Measurements from ENCODE around the gene SGCE. TPM values are rescaled to one million over a fixed set of nuclear protein-coding genes. Genes with fewer than 3 reads are reported as not detected.

Gene SGCE
- total RNA-seq, 2 donors from 2014 or later: 41.0 to 75.9 TPM

DNA sequence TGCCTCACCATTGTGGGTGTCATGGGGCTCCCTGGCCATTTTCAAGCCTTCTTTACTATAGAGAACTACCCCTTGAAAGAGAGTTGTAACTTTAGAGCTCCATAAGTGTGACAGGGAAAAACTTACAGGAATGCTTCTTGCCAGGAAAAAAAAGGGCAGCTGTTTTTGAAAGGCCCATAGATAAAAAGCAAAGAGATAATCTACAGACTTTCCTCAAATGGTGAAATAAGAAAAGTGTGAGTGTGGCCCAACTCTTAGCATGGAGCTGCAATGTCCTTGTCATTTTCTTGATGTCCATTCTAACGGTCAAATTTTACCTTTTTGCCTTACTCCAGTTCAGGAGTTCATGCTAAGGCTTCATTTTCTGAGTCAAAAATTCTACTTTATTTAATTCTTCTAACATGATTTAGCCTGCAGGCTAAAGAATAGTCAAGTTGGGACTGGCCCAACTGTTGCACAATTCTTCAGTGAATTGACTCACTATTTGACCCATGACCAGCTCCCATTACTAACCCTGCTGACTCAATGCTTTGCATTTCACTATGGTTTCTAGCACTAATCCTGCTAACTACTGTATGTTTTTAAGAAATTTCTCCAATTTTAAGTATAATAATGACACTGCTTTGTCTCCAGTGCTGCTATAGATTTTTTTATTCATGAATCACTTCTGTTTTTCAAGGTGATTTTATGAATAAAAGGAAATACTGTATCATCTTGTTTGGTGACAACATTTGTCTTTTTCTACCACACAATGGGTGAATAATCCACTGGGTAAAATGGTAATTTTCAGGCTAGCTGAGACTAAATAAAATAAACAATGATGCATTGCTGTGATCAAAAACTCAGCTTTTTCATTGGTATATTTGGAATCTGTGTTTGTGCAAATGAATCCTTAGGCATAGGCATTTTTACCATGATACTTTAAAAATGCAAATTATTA lies 41.4 kb upstream of the SGCE start:
- H3K27me3 ChIP-seq: no peaks in the 10 kb centered on the region
- no peaks in the 10 kb centered on the region for H3K9me3 ChIP-seq
- no peaks in the 10 kb centered on the region for H3K36me3 ChIP-seq
- DNase-seq (ENCODE audit: low spot score): peak; percentile 75
- H3K4me1 ChIP-seq: no peaks in the 10 kb centered on the region
- H3K4me3 ChIP-seq: no peak overlapping the region
- peak overlapping the region in 1 of 2 donors; percentile 35 for H3K27ac ChIP-seq
- TF ChIP-seq, protein P1, sequence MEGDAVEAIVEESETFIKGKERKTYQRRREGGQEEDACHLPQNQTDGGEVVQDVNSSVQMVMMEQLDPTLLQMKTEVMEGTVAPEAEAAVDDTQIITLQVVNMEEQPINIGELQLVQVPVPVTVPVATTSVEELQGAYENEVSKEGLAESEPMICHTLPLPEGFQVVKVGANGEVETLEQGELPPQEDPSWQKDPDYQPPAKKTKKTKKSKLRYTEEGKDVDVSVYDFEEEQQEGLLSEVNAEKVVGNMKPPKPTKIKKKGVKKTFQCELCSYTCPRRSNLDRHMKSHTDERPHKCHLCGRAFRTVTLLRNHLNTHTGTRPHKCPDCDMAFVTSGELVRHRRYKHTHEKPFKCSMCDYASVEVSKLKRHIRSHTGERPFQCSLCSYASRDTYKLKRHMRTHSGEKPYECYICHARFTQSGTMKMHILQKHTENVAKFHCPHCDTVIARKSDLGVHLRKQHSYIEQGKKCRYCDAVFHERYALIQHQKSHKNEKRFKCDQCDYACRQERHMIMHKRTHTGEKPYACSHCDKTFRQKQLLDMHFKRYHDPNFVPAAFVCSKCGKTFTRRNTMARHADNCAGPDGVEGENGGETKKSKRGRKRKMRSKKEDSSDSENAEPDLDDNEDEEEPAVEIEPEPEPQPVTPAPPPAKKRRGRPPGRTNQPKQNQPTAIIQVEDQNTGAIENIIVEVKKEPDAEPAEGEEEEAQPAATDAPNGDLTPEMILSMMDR (IDR thresholded peaks at IDR 0.05): no peak

DNA sequence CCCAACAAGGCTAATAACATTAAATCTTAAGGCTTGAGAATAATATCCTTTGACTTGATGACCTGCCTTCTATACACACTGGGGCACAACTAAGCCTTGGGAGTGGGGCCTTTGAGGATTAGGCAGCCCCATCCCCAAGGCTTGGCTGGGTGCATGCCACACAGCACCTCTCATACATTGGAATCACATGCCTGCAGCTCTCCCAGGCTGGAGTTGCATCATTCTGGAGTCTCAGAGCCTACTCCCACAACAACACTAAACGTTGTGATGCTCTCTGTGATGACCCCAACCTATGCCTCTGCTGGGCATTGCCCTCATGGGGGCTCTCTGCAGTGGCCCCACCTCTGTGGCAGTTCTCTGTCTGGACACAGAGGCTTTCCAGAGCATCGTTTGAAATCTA lies 31.9 kb upstream of the SGCE start:
- H3K4me1 ChIP-seq: no peaks in the 10 kb centered on the region
- no peaks in the 10 kb centered on the region for H3K27me3 ChIP-seq
- TF ChIP-seq, protein P1 (IDR thresholded peaks at IDR 0.05): no peak
- H3K36me3 ChIP-seq: no peaks in the 10 kb centered on the region
- no peaks in the 10 kb centered on the region for H3K9me3 ChIP-seq
- DNase-seq (ENCODE audit: low spot score): no peak
- H3K27ac ChIP-seq: no peak overlapping the region
- no peak overlapping the region for H3K4me3 ChIP-seq

DNA sequence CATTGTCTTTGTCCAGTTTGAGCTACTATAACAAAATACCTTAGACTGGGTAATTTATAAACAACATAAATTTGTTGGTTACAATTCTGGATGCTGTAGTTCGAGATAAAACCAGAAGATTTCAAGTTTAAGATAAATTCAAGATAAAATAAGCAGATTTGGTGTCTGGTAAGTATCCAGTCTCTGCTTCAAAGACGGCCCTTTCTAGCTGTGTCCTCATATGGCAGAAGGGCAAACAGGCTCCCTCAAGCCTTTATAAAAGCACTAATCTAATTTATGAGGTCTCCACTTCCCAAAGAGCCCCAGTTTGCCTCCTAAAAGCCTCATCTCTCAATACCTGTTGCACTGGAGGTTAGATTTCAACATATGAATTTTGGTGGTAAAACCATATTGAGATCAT lies 31.1 kb upstream of the SGCE start:
- no peak overlapping the region for H3K27ac ChIP-seq
- H3K36me3 ChIP-seq: no peaks in the 10 kb centered on the region
- TF ChIP-seq, protein P1 (IDR thresholded peaks at IDR 0.05): no peak
- no peak for DNase-seq (ENCODE audit: low spot score)
- H3K9me3 ChIP-seq: no peaks in the 10 kb centered on the region
- H3K27me3 ChIP-seq: no peaks in the 10 kb centered on the region
- H3K4me1 ChIP-seq: no peaks in the 10 kb centered on the region
- no peak overlapping the region for H3K4me3 ChIP-seq

DNA sequence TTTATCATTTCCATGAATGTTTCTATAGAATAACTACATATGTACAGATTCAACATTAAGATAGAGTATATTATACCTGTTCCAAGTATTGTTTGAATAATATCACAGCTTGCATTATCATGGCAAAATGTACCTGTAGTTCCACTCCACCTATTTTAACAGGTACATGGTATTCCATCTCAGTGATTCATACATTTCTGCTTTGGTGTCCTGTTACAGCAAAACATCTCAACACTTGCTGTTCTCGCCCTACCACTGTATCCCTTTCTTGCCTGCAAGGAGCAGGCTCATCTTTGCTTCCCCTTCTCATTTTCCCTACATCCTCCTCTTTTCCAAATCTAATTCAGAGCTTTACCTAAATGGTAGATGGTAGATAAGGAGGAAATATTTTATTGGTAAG lies 27.1 kb upstream of the SGCE start:
- H3K36me3 ChIP-seq: no peaks in the 10 kb centered on the region
- H3K4me1 ChIP-seq: no peaks in the 10 kb centered on the region
- no peak overlapping the region for H3K4me3 ChIP-seq
- no peak overlapping the region for H3K27ac ChIP-seq
- TF ChIP-seq, protein P1 (IDR thresholded peaks at IDR 0.05): no peak
- no peaks in the 10 kb centered on the region for H3K9me3 ChIP-seq
- DNase-seq (ENCODE audit: low spot score): no peak
- no peaks in the 10 kb centered on the region for H3K27me3 ChIP-seq

DNA sequence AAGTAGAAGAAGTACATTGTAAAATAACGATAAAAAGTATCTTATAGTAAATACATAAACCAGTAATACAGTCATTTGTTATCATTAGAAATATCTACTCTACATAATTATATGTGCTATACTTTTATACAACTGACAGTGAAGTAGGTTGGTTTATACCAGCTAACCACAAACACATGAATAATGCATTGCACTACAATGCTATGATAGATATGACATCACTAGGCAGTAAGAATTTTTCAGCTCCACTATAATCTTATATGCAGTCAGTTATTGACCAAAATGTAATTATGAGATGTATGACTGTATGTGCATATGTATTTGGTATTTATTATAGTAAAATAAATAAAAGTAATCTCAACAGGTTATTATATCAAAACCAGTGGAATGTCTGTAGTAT lies 23.4 kb upstream of the SGCE start:
- Histone ChIP-seq H3K9me3 (no peaks in the 10 kb centered on the region), H3K4me3 (no peak overlapping the region), H3K27ac (no peak overlapping the region), H3K36me3 (no peaks in the 10 kb centered on the region), H3K4me1 (no peaks in the 10 kb centered on the region), H3K27me3 (no peaks in the 10 kb centered on the region)
- no peak for DNase-seq (ENCODE audit: low spot score)
- TF ChIP-seq, protein P1 (IDR thresholded peaks at IDR 0.05): no peak
